A673 (cell line): Measurements from ENCODE around the gene LMO4.

ENCODE experiments used
- CTCF ChIP-seq: fragments of 300-800, 200-600 bp; sonication (generic); conservative IDR thresholded peaks from 2 replicates; pipeline ENCODE4 v1.5.1; 2017; ENCODE audit warnings: low read depth, mild to moderate bottlenecking, antibody characterized with exemption, low read length, moderate library complexity, mixed read lengths
- EZH2 ChIP-seq: fragments of 200-600 bp; sonication (generic); IDR thresholded peaks from 2 replicates; pipeline ENCODE4 v1.6.1; 2017; ENCODE audit warnings: borderline replicate concordance, low read depth, mild to moderate bottlenecking, mixed read lengths, antibody characterized with exemption, low read length; ENCODE audit not compliant: poor library complexity, severe bottlenecking

- TF ChIP-seq EZH2 (no peak), CTCF (no peak)
Observed at GRCh38 chr1:87389011-87389410, 60.3 kb downstream of the LMO4 start.
